Measurements from ENCODE around the gene MAP6. TPM values are rescaled to one million over a fixed set of nuclear protein-coding genes. Genes with fewer than 3 reads are reported as not detected.

Gene MAP6
- total and polyA plus RNA-seq, 9 of the 15 experiments (the other 6 are each of a cell fraction or from before 2014, with no cell fraction given), result not detected

- TF ChIP-seq, protein P1, sequence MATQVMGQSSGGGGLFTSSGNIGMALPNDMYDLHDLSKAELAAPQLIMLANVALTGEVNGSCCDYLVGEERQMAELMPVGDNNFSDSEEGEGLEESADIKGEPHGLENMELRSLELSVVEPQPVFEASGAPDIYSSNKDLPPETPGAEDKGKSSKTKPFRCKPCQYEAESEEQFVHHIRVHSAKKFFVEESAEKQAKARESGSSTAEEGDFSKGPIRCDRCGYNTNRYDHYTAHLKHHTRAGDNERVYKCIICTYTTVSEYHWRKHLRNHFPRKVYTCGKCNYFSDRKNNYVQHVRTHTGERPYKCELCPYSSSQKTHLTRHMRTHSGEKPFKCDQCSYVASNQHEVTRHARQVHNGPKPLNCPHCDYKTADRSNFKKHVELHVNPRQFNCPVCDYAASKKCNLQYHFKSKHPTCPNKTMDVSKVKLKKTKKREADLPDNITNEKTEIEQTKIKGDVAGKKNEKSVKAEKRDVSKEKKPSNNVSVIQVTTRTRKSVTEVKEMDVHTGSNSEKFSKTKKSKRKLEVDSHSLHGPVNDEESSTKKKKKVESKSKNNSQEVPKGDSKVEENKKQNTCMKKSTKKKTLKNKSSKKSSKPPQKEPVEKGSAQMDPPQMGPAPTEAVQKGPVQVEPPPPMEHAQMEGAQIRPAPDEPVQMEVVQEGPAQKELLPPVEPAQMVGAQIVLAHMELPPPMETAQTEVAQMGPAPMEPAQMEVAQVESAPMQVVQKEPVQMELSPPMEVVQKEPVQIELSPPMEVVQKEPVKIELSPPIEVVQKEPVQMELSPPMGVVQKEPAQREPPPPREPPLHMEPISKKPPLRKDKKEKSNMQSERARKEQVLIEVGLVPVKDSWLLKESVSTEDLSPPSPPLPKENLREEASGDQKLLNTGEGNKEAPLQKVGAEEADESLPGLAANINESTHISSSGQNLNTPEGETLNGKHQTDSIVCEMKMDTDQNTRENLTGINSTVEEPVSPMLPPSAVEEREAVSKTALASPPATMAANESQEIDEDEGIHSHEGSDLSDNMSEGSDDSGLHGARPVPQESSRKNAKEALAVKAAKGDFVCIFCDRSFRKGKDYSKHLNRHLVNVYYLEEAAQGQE (IDR thresholded peaks at IDR 0.05; ENCODE audit: borderline replicate concordance), result 0 out of 2 replicates have a peak, but pooled peaks have one; percentile 17
- TF ChIP-seq, protein P1 (CRISPR knock-in tag; IDR thresholded peaks at IDR 0.05; ENCODE audit: low read depth), result no peak
- no peak for TF ChIP-seq RBM14 (IDR thresholded peaks at IDR 0.05; ENCODE audit: borderline replicate concordance, insufficient read depth, low read depth, low read length)
- no peak for TF ChIP-seq ZNF707 (CRISPR knock-in tag; conservative IDR thresholded peaks at IDR 0.05)
- TF ChIP-seq ZNF511 (CRISPR knock-in tag; IDR thresholded peaks at IDR 0.05), result no peak
- peak; percentile 80; the same call in 1 of the 2 replicates for TF ChIP-seq BACH1 (tag; IDR thresholded peaks at IDR 0.05)
- TF ChIP-seq ZNF584 (CRISPR knock-in tag; IDR thresholded peaks at IDR 0.05; ENCODE audit: low read depth), result peak; percentile 91; the same call in 1 of the 2 replicates
- no peak for TF ChIP-seq NR1H2 (CRISPR knock-in tag; IDR thresholded peaks at IDR 0.05)
- no peak; a peak in 1 of 4 replicates for TF ChIP-seq FOXK2 (conservative IDR thresholded peaks at IDR 0.05 in 1 of 2, IDR thresholded peaks at IDR 0.05 in 1 of 2; ENCODE audit: low read depth in 2 of 2)
- no peak for TF ChIP-seq HEY1 (CRISPR knock-in tag; IDR thresholded peaks at IDR 0.05; ENCODE audit: borderline replicate concordance)
- no peak for TF ChIP-seq NFIX (CRISPR knock-in tag; IDR thresholded peaks at IDR 0.05; ENCODE audit: low read depth)
- TF ChIP-seq ESRRB (CRISPR knock-in tag; IDR thresholded peaks at IDR 0.05; ENCODE audit: borderline replicate concordance), result no peak
- peak; percentile 87 for TF ChIP-seq ATF7 (IDR thresholded peaks at IDR 0.05)
- TF ChIP-seq ZNF766 (CRISPR knock-in tag; conservative IDR thresholded peaks at IDR 0.05), result peak; percentile 38; the same call in 1 of the 2 replicates
- TF ChIP-seq NR2C2 (CRISPR knock-in tag; IDR thresholded peaks at IDR 0.05), result no peak
- peak; percentile 89 for TF ChIP-seq NR2C2 (tag; IDR thresholded peaks at IDR 0.05)
- TF ChIP-seq JUNB (CRISPR knock-in tag; conservative IDR thresholded peaks at IDR 0.05), result no peak
- no peak for TF ChIP-seq RBM34 (IDR thresholded peaks at IDR 0.05; ENCODE audit: borderline replicate concordance, insufficient read depth, low read length)
These were observed 21.2 kb upstream of the MAP6 start (continued) for GRCh38 chr11:75689863-75690609.

All from K562 (cell line).